Suprapubic skin (tissue), 4 donors: ENCODE results near the gene B3GALT4. TPM values are rescaled to one million over a fixed set of nuclear protein-coding genes. Genes with fewer than 3 reads are reported as not detected.

Experiments used
- DNase-seq, 2 donors: peaks; one replicate each; pipeline ENCODE4 v3.0.0-alpha.2; 2019; ENCODE audit warnings: low spot score in 2 of 2
- H3K27ac ChIP-seq: fragments of 200-600 bp; sonication (generic); one replicate; pipeline ENCODE4 v1.5.1; 2019
- H3K27me3 ChIP-seq: fragments of 200-600 bp; sonication (generic); one replicate; pipeline ENCODE4 v1.5.1; 2019
- H3K36me3 ChIP-seq: fragments of 200-600 bp; sonication (generic); one replicate; pipeline ENCODE4 v1.5.1; 2019
- H3K4me1 ChIP-seq: fragments of 200-600 bp; sonication (generic); one replicate; pipeline ENCODE4 v1.5.1; 2019
- H3K4me3 ChIP-seq: fragments of 200-600 bp; sonication (generic); one replicate; pipeline ENCODE4 v1.5.1; 2019; ENCODE audit warnings: mild to moderate bottlenecking
- H3K9me3 ChIP-seq: fragments of 200-600 bp; sonication (generic); one replicate; pipeline ENCODE4 v1.5.1; 2019
- CTCF ChIP-seq, 2 donors: fragments of 200-600 bp in 1 of 2; fragments of 450-650 bp in 1 of 2; sonication (generic) in 1 of 2; IDR thresholded peaks; one replicate each; pipeline ENCODE4 v1.5.1; 2016 to 2019; ENCODE audit warnings: antibody characterized with exemption in 2 of 2, mild to moderate bottlenecking in 1 of 2, moderate library complexity in 1 of 2
- EP300 ChIP-seq: sonication (generic); formaldehyde crosslinking; IDR thresholded peaks from one replicate; pipeline ENCODE4 v1.6.1; 2017; ENCODE audit warnings: antibody characterized with exemption
- POLR2A ChIP-seq, 2 donors: fragments of 450-650 bp; IDR thresholded peaks; one replicate each; pipeline ENCODE4 v1.6.1; 2017; ENCODE audit warnings: antibody characterized with exemption in 2 of 2, mild to moderate bottlenecking in 2 of 2, moderate library complexity in 2 of 2
- POLR2AphosphoS5 ChIP-seq, 3 donors: sonication (generic); formaldehyde crosslinking; IDR thresholded peaks; one replicate each; pipeline ENCODE4 v1.6.1; 2017; ENCODE audit warnings: antibody characterized with exemption in 3 of 3
- WGBS: methylation state at CpG from one replicate; pipeline ENCODE4 v1.1.5; 2018; 5-methylcytosine and 5-hydroxymethylcytosine counted together
- total RNA-seq, 4 donors: library from RNA; depleted of rRNA; stranded (reverse); fragments of >200 nt; gene quantifications; one replicate each; pipeline ENCODE4 v1.1.0, GENCODE V29; 2016

B3GALT4 gene
- total RNA-seq, 4 donors from 2014 or later: 16.6 to 26.2 (median 18.2) TPM

GRCh38 chr6:33324125-33324524 lies 47.2 kb downstream of the B3GALT4 start:
- TF ChIP-seq POLR2A (IDR thresholded peaks at IDR 0.05): no peak
- no peak for TF ChIP-seq CTCF (IDR thresholded peaks at IDR 0.05)
- no peak for TF ChIP-seq EP300
- no peak for TF ChIP-seq POLR2AphosphoS5 (IDR thresholded peaks at IDR 0.05)
- no peak overlapping the region for H3K27ac ChIP-seq
- H3K4me1 ChIP-seq: peaks cover 42% of the 10 kb centered on the region
- no peak for DNase-seq
- no peaks in the 10 kb centered on the region for H3K9me3 ChIP-seq
- no peaks in the 10 kb centered on the region for H3K27me3 ChIP-seq
- peak overlapping the region; percentile 69 for H3K4me3 ChIP-seq
- peaks cover 18% of the 10 kb centered on the region for H3K36me3 ChIP-seq
- WGBS: 31% methylated on average over 7 of the region's 7 CpGs

Other genes with a start within 250 kb of the B3GALT4 start
- 100 to 1,000 TPM in 1 of 4 donors, 10 to 100 TPM in 3; 21.1 to 101 (median 91.3) TPM for gene HLA-DPA1, start 203.5 kb upstream of the B3GALT4 start, total RNA-seq
- gene HLA-DPB1, start 201.1 kb upstream of the B3GALT4 start, total RNA-seq: 10 to 100 TPM; 23.7 to 76.6 (median 51.7) TPM
- under 1 TPM; 0.21 to 0.97 (median 0.40) TPM for gene COL11A2, start 84.7 kb upstream of the B3GALT4 start, total RNA-seq
- gene RXRB, start 76.5 kb upstream of the B3GALT4 start, total RNA-seq: 10 to 100 TPM; 18.6 to 47.9 (median 26.9) TPM
- 10 to 100 TPM; 29.3 to 46.3 (median 41.9) TPM for gene SLC39A7, start 76.3 kb upstream of the B3GALT4 start, total RNA-seq
- gene HSD17B8, start 72.5 kb upstream of the B3GALT4 start, total RNA-seq: 10 to 100 TPM; 26.2 to 66.0 (median 50.5) TPM
- gene RING1, start 68.6 kb upstream of the B3GALT4 start, total RNA-seq: 10 to 100 TPM; 11.5 to 18.1 (median 14.9) TPM
- 10 to 100 TPM; 44.4 to 75.1 (median 59.0) TPM for gene VPS52, start 5.2 kb upstream of the B3GALT4 start, total RNA-seq
- gene RPS18, start 5.0 kb upstream of the B3GALT4 start, total RNA-seq: 1,000 to 10,000 TPM; 2,261 to 4,381 (median 4,042) TPM
- 10 to 100 TPM; 41.3 to 67.2 (median 50.2) TPM for gene WDR46, start 12.1 kb downstream of the B3GALT4 start, total RNA-seq
- gene PFDN6, start 12.5 kb downstream of the B3GALT4 start, total RNA-seq: 10 to 100 TPM; 20.5 to 31.5 (median 22.3) TPM
- 100 to 1,000 TPM in 1 of 4 donors, 10 to 100 TPM in 3; 80.8 to 118 (median 96.6) TPM for gene RGL2, start 21.8 kb downstream of the B3GALT4 start, total RNA-seq
- gene TAPBP, start 37.0 kb downstream of the B3GALT4 start, total RNA-seq: 100 to 1,000 TPM in 3 of 4 donors, 10 to 100 TPM in 1; 91.5 to 132 (median 108) TPM
- 10 to 100 TPM; 32.1 to 36.8 (median 33.4) TPM for gene ZBTB22, start 40.6 kb downstream of the B3GALT4 start, total RNA-seq
- 10 to 100 TPM; 35.6 to 53.2 (median 42.5) TPM for gene DAXX, start 45.8 kb downstream of the B3GALT4 start, total RNA-seq
- 10 to 100 TPM in 2 of 4 donors, 1 to 10 TPM in 2; 3.2 to 19.5 (median 9.8) TPM for gene KIFC1, start 114.7 kb downstream of the B3GALT4 start, total RNA-seq
- 100 to 1,000 TPM in 1 of 4 donors, 10 to 100 TPM in 3; 35.9 to 102 (median 48.6) TPM for gene PHF1, start 133.9 kb downstream of the B3GALT4 start, total RNA-seq
- 100 to 1,000 TPM; 119 to 185 (median 159) TPM for gene CUTA, start 141.0 kb downstream of the B3GALT4 start, total RNA-seq
- gene SYNGAP1, start 142.9 kb downstream of the B3GALT4 start, total RNA-seq: 10 to 100 TPM; 13.5 to 30.4 (median 14.0) TPM
- 1 to 10 TPM; 5.9 to 9.9 (median 7.4) TPM for gene ZBTB9, start 177.5 kb downstream of the B3GALT4 start, total RNA-seq